HG03575 (cell line): ENCODE measurements around the gene HRCT1.
"Not testable (repeated sequence)": the region's sequence is repeated elsewhere in the genome, so short reads cannot be mapped to it uniquely, and the experiment has no call there.

Source experiments
- ATAC-seq: cut with Tn5 transposase; IDR thresholded peaks from one replicate; pipeline ENCODE4 v1.9.1; 2021; ENCODE audit not compliant: unreplicated experiment, insufficient number of reproducible peaks, low FRiP score; ENCODE audit errors: extremely low read depth

Gene HRCT1

GRCh38 chr9:35913429-35913828 lies 7.4 kb downstream of the HRCT1 start:
- ATAC-seq: not testable (repeated sequence)

GRCh38 chr9:35914301-35914807 lies 8.4 kb downstream of the HRCT1 start:
- ATAC-seq: no peak

- ATAC-seq: no peak
These were observed 9.8 kb downstream of the HRCT1 start for GRCh38 chr9:35915681-35916294.

GRCh38 chr9:35917261-35917660 lies 11.3 kb downstream of the HRCT1 start:
- no peak for ATAC-seq

- no peak for ATAC-seq
These were observed 12.8 kb downstream of the HRCT1 start for GRCh38 chr9:35918780-35919179.

GRCh38 chr9:35919212-35920008 lies 13.4 kb downstream of the HRCT1 start:
- ATAC-seq: no peak

GRCh38 chr9:35920051-35920620 lies 14.1 kb downstream of the HRCT1 start:
- ATAC-seq: no peak

- ATAC-seq: no peak
These were observed 17.6 kb downstream of the HRCT1 start for GRCh38 chr9:35923598-35923926.

GRCh38 chr9:35923927-35924763 lies 18.1 kb downstream of the HRCT1 start:
- ATAC-seq: no peak

- no peak for ATAC-seq
These were observed 22.8 kb downstream of the HRCT1 start for GRCh38 chr9:35928591-35929452.

- no peak for ATAC-seq
These were observed 23.4 kb downstream of the HRCT1 start for GRCh38 chr9:35929453-35929718.

- ATAC-seq: no peak
These were observed 24.5 kb downstream of the HRCT1 start for GRCh38 chr9:35930521-35930920.

- no peak for ATAC-seq
These were observed 25.0 kb downstream of the HRCT1 start for GRCh38 chr9:35930989-35931388.

- no peak for ATAC-seq
These were observed 26.7 kb downstream of the HRCT1 start for GRCh38 chr9:35932735-35933134.

GRCh38 chr9:35933550-35934067 lies 27.6 kb downstream of the HRCT1 start:
- no peak for ATAC-seq

GRCh38 chr9:35934069-35934468 lies 28.1 kb downstream of the HRCT1 start:
- ATAC-seq: not testable (repeated sequence)

GRCh38 chr9:35935261-35935660 lies 29.3 kb downstream of the HRCT1 start:
- no peak for ATAC-seq

GRCh38 chr9:35935755-35936509 lies 29.9 kb downstream of the HRCT1 start:
- ATAC-seq: no peak
